Measurements from ENCODE around the gene PRKAR1B. TPM values are rescaled to one million over a fixed set of nuclear protein-coding genes. Genes with fewer than 3 reads are reported as not detected.

The PRKAR1B gene
- total RNA-seq = 10.3 and 11.4 TPM in 2 replicates

GRCh38 chr7:727104-727805 is at the start of gene PRKAR1B:
Gene PRKAR1B (minus strand): TSS chr7:727281. CDS start chr7:711505, 15,776 bp downstream.

GRCh38 chr7:726084-726853 is 812 bp downstream of the PRKAR1B start, which contains the start of gene DNAAF5:
Gene DNAAF5 (plus strand): TSS chr7:726699. CDS start chr7:726721, 22 bp downstream.

GRCh38 chr7:519484-520390 is 207.3 kb downstream of the PRKAR1B start, which contains the start of gene PDGFA:
Gene PDGFA (minus strand): TSS chr7:519846. CDS start chr7:519001, 845 bp downstream.

Other genes with a start within 250 kb of the PRKAR1B start
- 4.2 and 6.1 TPM in 2 replicates for gene PDGFA, start 207.4 kb downstream of the PRKAR1B start, total RNA-seq
- 47.4 and 50.3 TPM in 2 replicates for gene DNAAF5, start 582 bp downstream of the PRKAR1B start, total RNA-seq
- 99.0 and 124 TPM in 2 replicates for gene SUN1, start 105.2 kb upstream of the PRKAR1B start, total RNA-seq
- 19.5 and 22.7 TPM in 2 replicates for gene GET4, start 149.3 kb upstream of the PRKAR1B start, total RNA-seq
- gene ADAP1, start 227.4 kb upstream of the PRKAR1B start, total RNA-seq = 0.84 and 1.3 TPM in 2 replicates
- gene COX19, start 248.3 kb upstream of the PRKAR1B start, total RNA-seq = 2.7 and 3.9 TPM in 2 replicates